IgD-negative memory B cell (primary cell): ENCODE results near the gene DOCK1. TPM values are rescaled to one million over a fixed set of nuclear protein-coding genes. Genes with fewer than 3 reads are reported as not detected.
A peak's percentile ranks its signal among the peaks of the same experiment; 100 is the strongest.

Experiments
- H3K27ac Mint-ChIP-seq, 3 donors: one replicate each; pipeline ENCODE4 v1.8.0; 2020 to 2022; ENCODE audit warnings: mild to moderate bottlenecking in 3 of 3, mixed read lengths in 3 of 3, moderate library complexity in 1 of 3
- H3K27me3 Mint-ChIP-seq: one replicate; pipeline ENCODE4 v1.8.0; 2021; ENCODE audit warnings: mixed read lengths
- H3K36me3 Mint-ChIP-seq: one replicate; pipeline ENCODE4 v1.8.0; 2020; ENCODE audit warnings: mild to moderate bottlenecking, mixed read lengths
- H3K4me1 Mint-ChIP-seq, 3 donors: one replicate each; pipeline ENCODE4 v1.8.0; 2020 to 2022; ENCODE audit warnings: mixed read lengths in 3 of 3, mild to moderate bottlenecking in 1 of 3
- H3K4me3 Mint-ChIP-seq, 4 donors: one replicate each; pipeline ENCODE4 v1.8.0; 2020 to 2022; ENCODE audit warnings: mild to moderate bottlenecking in 4 of 4, mixed read lengths in 4 of 4, moderate library complexity in 3 of 4
- H3K9me3 Mint-ChIP-seq, 3 donors: one replicate each; pipeline ENCODE4 v1.8.0; 2020 to 2021; ENCODE audit warnings: mixed read lengths in 3 of 3, mild to moderate bottlenecking in 1 of 3
- polyA plus RNA-seq: library from polyadenylated mRNA; unstranded; fragments of 300-500 nt; fragmentation: Illumina TruSeq; gene quantifications from one replicate; pipeline ENCODE4 v1.2.3, GENCODE V29; 2021

Gene DOCK1
- polyA plus RNA-seq, 1 donor from 2014 or later: not detected

GRCh38 chr10:127091354-127091753 is 186.1 kb downstream of the DOCK1 start:
- no peak overlapping the region for H3K4me3 Mint-ChIP-seq
- H3K9me3 Mint-ChIP-seq: peaks cover 0 to 11% (median 3%) of the 10 kb centered on the region in 3 donors
- H3K27ac Mint-ChIP-seq: no peak overlapping the region
- no peaks in the 10 kb centered on the region for H3K36me3 Mint-ChIP-seq
- H3K27me3 Mint-ChIP-seq: no peaks in the 10 kb centered on the region
- no peaks in the 10 kb centered on the region for H3K4me1 Mint-ChIP-seq

DNA sequence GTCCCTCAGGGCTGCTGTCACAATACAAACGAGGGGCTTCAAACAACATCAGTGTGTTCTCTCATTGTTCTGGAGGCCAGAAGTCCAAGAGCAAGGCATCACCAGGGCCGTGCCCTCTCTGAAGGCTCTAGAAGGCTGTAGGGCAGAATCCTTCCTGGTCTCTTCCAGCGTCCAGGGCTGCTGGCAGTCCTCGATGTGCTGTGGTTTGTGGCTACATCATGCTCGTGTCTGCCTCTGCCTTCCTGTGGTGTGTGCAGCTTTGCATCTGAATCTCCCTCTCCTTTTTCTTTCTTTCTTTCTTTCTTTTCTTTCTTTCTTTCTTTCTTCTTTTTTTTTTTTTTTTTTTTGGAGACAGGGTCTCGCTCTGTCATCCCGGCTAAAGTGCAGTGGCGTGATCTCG is 187.7 kb downstream of the DOCK1 start:
- Mint-ChIP-seq H3K27ac (no peak overlapping the region), H3K4me1 (no peaks in the 10 kb centered on the region), H3K4me3 (no peak overlapping the region), H3K27me3 (no peaks in the 10 kb centered on the region), H3K36me3 (no peaks in the 10 kb centered on the region), H3K9me3 (peaks cover 0 to 8% (median 0%) of the 10 kb centered on the region in 3 donors)

DNA sequence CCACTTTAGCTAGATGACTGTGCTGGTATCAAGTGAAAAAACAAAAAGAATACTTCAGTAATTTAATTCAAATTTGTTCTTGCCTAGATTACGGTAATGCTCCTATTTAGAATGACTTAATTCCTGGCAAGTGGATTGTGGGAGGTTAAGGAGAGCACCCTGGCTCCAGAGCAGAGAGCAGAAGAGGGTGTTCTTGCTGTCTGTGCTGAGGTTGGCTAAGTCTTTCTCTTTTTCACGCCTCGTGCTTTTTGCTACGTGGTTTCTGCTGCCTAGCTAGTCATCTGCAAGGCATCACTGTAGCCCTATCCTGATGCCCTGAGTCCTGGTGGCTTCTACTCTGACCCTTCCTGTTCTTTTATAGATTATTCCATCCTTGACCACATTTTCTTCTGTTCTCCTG is 189.8 kb downstream of the DOCK1 start:
- Mint-ChIP-seq H3K4me3 (no peak overlapping the region), H3K27me3 (no peaks in the 10 kb centered on the region), H3K27ac (no peak overlapping the region), H3K9me3 (peaks cover 0 to 5% (median 4%) of the 10 kb centered on the region in 3 donors), H3K36me3 (no peaks in the 10 kb centered on the region), H3K4me1 (no peaks in the 10 kb centered on the region)

DNA sequence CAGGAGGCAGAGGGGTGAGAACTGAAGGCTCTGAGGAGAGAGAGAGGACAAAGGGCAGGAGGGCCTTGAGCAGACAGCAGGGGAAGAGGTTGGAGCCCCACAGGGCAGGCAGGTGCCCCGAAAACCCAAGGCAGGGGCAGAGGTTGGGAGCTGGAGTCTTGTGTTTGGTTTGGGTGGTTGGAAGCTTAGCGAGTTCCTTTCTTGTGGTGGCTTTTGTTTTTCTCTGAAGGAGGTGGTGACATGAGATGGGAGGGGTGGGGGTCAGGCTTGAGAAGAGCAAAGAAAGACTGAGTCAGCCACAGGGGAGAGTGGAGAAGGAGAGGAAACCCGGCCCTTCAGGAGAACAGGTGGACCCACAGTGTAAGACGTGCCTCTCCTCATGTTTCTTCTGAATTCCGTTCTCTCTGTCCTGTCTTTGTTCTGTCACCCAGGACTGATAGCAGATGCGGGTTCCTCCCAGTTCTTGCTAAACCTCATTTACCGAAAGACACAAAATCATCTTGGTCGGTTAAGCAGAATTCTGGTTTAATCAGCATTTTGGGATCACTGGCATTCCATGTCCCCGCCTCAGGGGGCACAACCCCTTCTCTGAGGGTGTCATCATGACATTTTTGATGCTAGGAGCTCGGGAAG is 195.9 kb downstream of the DOCK1 start:
- Mint-ChIP-seq H3K27ac (no peak overlapping the region), H3K4me3 (no peak overlapping the region), H3K9me3 (peaks cover 2 to 7% (median 4%) of the 10 kb centered on the region in 3 donors)

GRCh38 chr10:127102176-127102575 is 196.9 kb downstream of the DOCK1 start:
- peaks cover 2 to 7% (median 4%) of the 10 kb centered on the region in 3 donors for H3K9me3 Mint-ChIP-seq
- H3K27me3 Mint-ChIP-seq: no peaks in the 10 kb centered on the region
- no peaks in the 10 kb centered on the region for H3K4me1 Mint-ChIP-seq
- no peak overlapping the region for H3K4me3 Mint-ChIP-seq
- H3K36me3 Mint-ChIP-seq: no peaks in the 10 kb centered on the region
- no peak overlapping the region for H3K27ac Mint-ChIP-seq

More for the DNA sequence above, 195.9 kb downstream of the DOCK1 start:
- H3K4me1 Mint-ChIP-seq: no peaks in the 10 kb centered on the region
- no peaks in the 10 kb centered on the region for H3K27me3 Mint-ChIP-seq
- no peaks in the 10 kb centered on the region for H3K36me3 Mint-ChIP-seq

GRCh38 chr10:127115100-127115499 is 209.9 kb downstream of the DOCK1 start:
- no peak overlapping the region for H3K27ac Mint-ChIP-seq
- no peak overlapping the region for H3K4me3 Mint-ChIP-seq
- H3K4me1 Mint-ChIP-seq: no peaks in the 10 kb centered on the region
- no peaks in the 10 kb centered on the region for H3K36me3 Mint-ChIP-seq
- no peaks in the 10 kb centered on the region for H3K27me3 Mint-ChIP-seq
- H3K9me3 Mint-ChIP-seq: peaks cover 4 to 12% (median 5%) of the 10 kb centered on the region in 3 donors

- no peak overlapping the region for H3K4me3 Mint-ChIP-seq
- H3K27me3 Mint-ChIP-seq: no peaks in the 10 kb centered on the region
- peaks cover 3 to 12% (median 6%) of the 10 kb centered on the region in 3 donors for H3K9me3 Mint-ChIP-seq
- H3K27ac Mint-ChIP-seq: no peak overlapping the region
- H3K4me1 Mint-ChIP-seq: no peaks in the 10 kb centered on the region
- H3K36me3 Mint-ChIP-seq: no peaks in the 10 kb centered on the region
Measured at GRCh38 chr10:127117125-127117524, 211.9 kb downstream of the DOCK1 start.

- no peak overlapping the region for H3K27ac Mint-ChIP-seq
- peaks cover 3 to 12% (median 6%) of the 10 kb centered on the region in 3 donors for H3K9me3 Mint-ChIP-seq
- H3K4me1 Mint-ChIP-seq: no peaks in the 10 kb centered on the region
- no peaks in the 10 kb centered on the region for H3K36me3 Mint-ChIP-seq
- H3K4me3 Mint-ChIP-seq: no peak overlapping the region
- no peaks in the 10 kb centered on the region for H3K27me3 Mint-ChIP-seq
Measured at GRCh38 chr10:127118034-127118433, 212.8 kb downstream of the DOCK1 start.

- Mint-ChIP-seq H3K36me3 (no peaks in the 10 kb centered on the region), H3K9me3 (peaks cover 2 to 7% (median 3%) of the 10 kb centered on the region in 3 donors), H3K4me3 (peak overlapping the region in 1 of 4 donors; percentile 27), H3K4me1 (no peaks in the 10 kb centered on the region), H3K27ac (no peak overlapping the region), H3K27me3 (no peaks in the 10 kb centered on the region)
Measured at GRCh38 chr10:127119936-127120335, 214.7 kb downstream of the DOCK1 start.

DNA sequence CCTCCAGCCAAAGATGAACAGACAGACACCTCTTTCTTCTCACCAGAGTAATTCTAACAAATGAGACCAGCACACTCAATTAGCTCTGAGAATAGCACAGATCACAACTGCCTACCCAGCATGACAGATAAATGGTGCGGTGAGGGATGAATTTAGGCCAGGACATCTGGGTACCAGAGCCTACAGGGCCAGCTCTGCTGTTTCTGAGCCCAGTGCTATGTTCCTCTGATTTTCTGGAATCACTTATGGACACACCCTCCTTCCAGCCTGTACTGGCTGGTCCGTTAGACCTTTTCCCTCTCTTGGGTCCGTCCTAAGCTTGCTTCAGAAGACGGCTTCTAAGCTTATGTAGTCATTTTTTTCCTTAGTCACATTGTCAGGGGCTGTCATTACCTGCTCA is 217.6 kb downstream of the DOCK1 start:
- Mint-ChIP-seq H3K9me3 (peaks cover 0 to 7% (median 2%) of the 10 kb centered on the region in 3 donors), H3K36me3 (no peaks in the 10 kb centered on the region), H3K4me1 (no peaks in the 10 kb centered on the region), H3K4me3 (no peak overlapping the region), H3K27me3 (no peaks in the 10 kb centered on the region), H3K27ac (no peak overlapping the region)

DNA sequence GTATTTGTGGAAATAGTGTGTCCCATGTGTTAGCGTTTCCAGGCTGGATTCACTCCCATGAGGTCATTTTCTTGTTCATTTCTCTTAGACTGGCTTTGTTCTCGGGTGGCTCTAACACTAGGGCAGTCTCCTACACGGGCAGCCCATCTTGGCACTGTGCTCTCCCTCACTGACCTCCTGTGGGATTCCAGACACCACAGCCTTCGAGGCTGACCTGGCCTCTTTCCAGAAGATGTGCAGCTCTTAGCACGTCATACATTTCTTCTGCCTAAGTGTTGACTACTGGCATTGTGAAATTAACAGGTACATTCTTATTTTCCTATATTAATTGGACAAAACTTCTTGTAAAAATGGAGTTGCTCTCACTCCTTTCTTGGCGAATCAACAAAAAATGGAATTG is 218.4 kb downstream of the DOCK1 start:
- Mint-ChIP-seq H3K27me3 (no peaks in the 10 kb centered on the region), H3K9me3 (peaks cover 0 to 4% (median 4%) of the 10 kb centered on the region in 3 donors), H3K4me3 (no peak overlapping the region), H3K4me1 (no peaks in the 10 kb centered on the region), H3K36me3 (no peaks in the 10 kb centered on the region), H3K27ac (no peak overlapping the region)

DNA sequence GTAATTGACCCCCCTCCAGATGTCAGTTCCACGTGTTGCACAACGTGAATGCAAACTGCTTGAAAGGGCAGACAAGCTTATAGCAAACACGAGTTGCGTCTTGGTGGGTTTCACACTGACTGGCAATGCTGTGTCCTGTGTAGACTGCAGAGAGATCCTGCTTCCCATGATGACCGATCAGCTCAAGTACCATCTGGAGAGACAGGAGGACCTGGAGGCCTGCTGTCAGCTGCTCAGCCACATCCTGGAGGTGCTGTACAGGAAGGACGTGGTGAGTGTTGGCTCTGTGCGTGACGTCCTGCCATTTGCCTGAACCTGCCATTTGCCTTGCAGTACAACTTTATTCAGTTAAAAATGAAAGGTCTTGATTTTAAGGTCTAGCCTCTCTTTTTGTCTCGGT is 220.1 kb downstream of the DOCK1 start:
- H3K27ac Mint-ChIP-seq: no peak overlapping the region
- peaks cover 0 to 5% (median 4%) of the 10 kb centered on the region in 3 donors for H3K9me3 Mint-ChIP-seq
- H3K27me3 Mint-ChIP-seq: no peaks in the 10 kb centered on the region
- no peaks in the 10 kb centered on the region for H3K4me1 Mint-ChIP-seq
- no peak overlapping the region for H3K4me3 Mint-ChIP-seq
- no peaks in the 10 kb centered on the region for H3K36me3 Mint-ChIP-seq

GRCh38 chr10:127127822-127128221 is 222.6 kb downstream of the DOCK1 start:
- H3K9me3 Mint-ChIP-seq: peaks cover 0 to 4% (median 4%) of the 10 kb centered on the region in 3 donors
- no peaks in the 10 kb centered on the region for H3K27me3 Mint-ChIP-seq
- H3K36me3 Mint-ChIP-seq: no peaks in the 10 kb centered on the region
- H3K27ac Mint-ChIP-seq: no peak overlapping the region
- H3K4me3 Mint-ChIP-seq: no peak overlapping the region
- no peaks in the 10 kb centered on the region for H3K4me1 Mint-ChIP-seq

GRCh38 chr10:127129104-127129503 is 223.9 kb downstream of the DOCK1 start:
- no peaks in the 10 kb centered on the region for H3K4me1 Mint-ChIP-seq

DNA sequence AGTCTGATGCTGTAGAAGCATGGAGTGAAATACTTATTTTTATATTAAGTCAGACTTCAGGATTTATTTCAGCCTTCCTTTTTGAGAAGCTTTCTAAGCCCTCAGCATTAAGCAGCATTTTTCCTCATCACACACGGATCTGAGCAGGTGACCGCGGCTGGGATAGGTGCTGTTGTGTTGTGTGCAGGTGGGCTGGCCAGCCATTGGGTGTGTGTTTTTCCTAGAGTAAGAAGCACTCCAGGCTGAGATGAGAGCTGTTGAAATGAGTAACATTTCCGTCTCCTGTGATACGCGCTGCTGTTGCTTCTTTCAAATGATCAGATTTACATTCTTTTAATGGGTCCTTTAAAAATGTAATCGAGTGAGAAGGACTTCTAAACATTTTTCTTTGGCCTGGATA is 227.2 kb downstream of the DOCK1 start:
- Mint-ChIP-seq H3K4me3 (no peak overlapping the region), H3K27ac (no peak overlapping the region), H3K36me3 (no peaks in the 10 kb centered on the region), H3K4me1 (no peaks in the 10 kb centered on the region), H3K9me3 (peaks cover 0 to 7% (median 4%) of the 10 kb centered on the region in 3 donors), H3K27me3 (no peaks in the 10 kb centered on the region)

More at GRCh38 chr10:127129104-127129503, 223.9 kb downstream of the DOCK1 start:
- no peaks in the 10 kb centered on the region for H3K27me3 Mint-ChIP-seq
- H3K27ac Mint-ChIP-seq: no peak overlapping the region
- H3K9me3 Mint-ChIP-seq: peaks cover 0 to 4% (median 4%) of the 10 kb centered on the region in 3 donors
- no peaks in the 10 kb centered on the region for H3K36me3 Mint-ChIP-seq
- H3K4me3 Mint-ChIP-seq: no peak overlapping the region

GRCh38 chr10:127133225-127133624 is 228.0 kb downstream of the DOCK1 start:
- peaks cover 0 to 7% (median 4%) of the 10 kb centered on the region in 3 donors for H3K9me3 Mint-ChIP-seq
- no peaks in the 10 kb centered on the region for H3K36me3 Mint-ChIP-seq
- H3K27ac Mint-ChIP-seq: no peak overlapping the region
- H3K4me3 Mint-ChIP-seq: no peak overlapping the region
- no peaks in the 10 kb centered on the region for H3K27me3 Mint-ChIP-seq
- no peaks in the 10 kb centered on the region for H3K4me1 Mint-ChIP-seq
